Fibroblast of skin of right biceps (primary cell): ENCODE measurements around the gene RGS5.
A peak's percentile ranks its signal among the peaks of the same experiment; 100 is the strongest.
"Not testable (repeated sequence)": the region's sequence is repeated elsewhere in the genome, so short reads cannot be mapped to it uniquely, and the experiment has no call there.

Experiments used
- DNase-seq: peaks from one replicate; pipeline ENCODE4 v3.0.0-alpha.2; 2013

RGS5 gene

GRCh38 chr1:163202833-163203451 lies at the start of gene RGS5:
Gene RGS5, minus strand, starts transcription at chr1:163202916. Its CDS starts 81 bp downstream, at chr1:163202835.
- DNase-seq: peak; percentile 54

- DNase-seq: no peak
These were observed 47.8 kb upstream of the RGS5 start for GRCh38 chr1:163250382-163250974.

- DNase-seq: no peak
These were observed 45.3 kb upstream of the RGS5 start for GRCh38 chr1:163248064-163248463.

GRCh38 chr1:163244648-163245047 lies 41.9 kb upstream of the RGS5 start:
- DNase-seq: not testable (repeated sequence)

GRCh38 chr1:163241746-163242145 lies 39.0 kb upstream of the RGS5 start:
- no peak for DNase-seq

- no peak for DNase-seq
These were observed 38.0 kb upstream of the RGS5 start for GRCh38 chr1:163240705-163241104.

- DNase-seq: not testable (repeated sequence)
These were observed 30.9 kb upstream of the RGS5 start for GRCh38 chr1:163233643-163234042.

GRCh38 chr1:163231385-163231784 lies 28.7 kb upstream of the RGS5 start:
- DNase-seq: peak; percentile 78

GRCh38 chr1:163230827-163231226 lies 28.1 kb upstream of the RGS5 start:
- no peak for DNase-seq

GRCh38 chr1:163228271-163228670 lies 25.6 kb upstream of the RGS5 start:
- DNase-seq: not testable (repeated sequence)

- DNase-seq: peak; percentile 33
These were observed 24.4 kb upstream of the RGS5 start for GRCh38 chr1:163227126-163227525.

GRCh38 chr1:163213626-163214025 lies 10.9 kb upstream of the RGS5 start:
- no peak for DNase-seq

- DNase-seq: no peak
These were observed 9.0 kb upstream of the RGS5 start for GRCh38 chr1:163211667-163212066.

GRCh38 chr1:163205513-163205912 lies 2.8 kb upstream of the RGS5 start:
- DNase-seq: peak; percentile 16

GRCh38 chr1:163203561-163203960 lies 845 bp upstream of the RGS5 start:
- no peak for DNase-seq

- no peak for DNase-seq
These were observed 810 bp downstream of the RGS5 start for GRCh38 chr1:163201906-163202305.

- DNase-seq: no peak
These were observed 5.7 kb downstream of the RGS5 start for GRCh38 chr1:163197022-163197421.

- no peak for DNase-seq
These were observed 6.3 kb downstream of the RGS5 start for GRCh38 chr1:163196449-163196787.

GRCh38 chr1:163195728-163196448 lies 6.8 kb downstream of the RGS5 start:
- DNase-seq: peak; percentile 13

- no peak for DNase-seq
These were observed 11.4 kb downstream of the RGS5 start for GRCh38 chr1:163191301-163191700.

GRCh38 chr1:163188947-163189346 lies 13.8 kb downstream of the RGS5 start:
- no peak for DNase-seq

GRCh38 chr1:163187849-163188248 lies 14.9 kb downstream of the RGS5 start:
- DNase-seq: no peak

- no peak for DNase-seq
These were observed 15.9 kb downstream of the RGS5 start for GRCh38 chr1:163186862-163187261.

GRCh38 chr1:163182330-163182949 lies 20.3 kb downstream of the RGS5 start:
- no peak for DNase-seq
